GM12878 (cell line): ENCODE results near the gene IL4.

Experiments
- EP300 ChIP-seq, 2 experiments: fragments of 150-350 bp in 1 of 2; IDR thresholded peaks; 2 replicates each; pipeline ENCODE4 v1.6.1; 2011 to 2012; ENCODE audit warnings: low read depth in 2 of 2, low read length in 2 of 2, borderline replicate concordance in 1 of 2, improper control_type of control experiment in 1 of 2, inconsistent platforms in 1 of 2; ENCODE audit not compliant: control insufficient read depth in 1 of 2
- TCF12 ChIP-seq: IDR thresholded peaks from 2 replicates; pipeline ENCODE4 v1.6.1; 2011; ENCODE audit warnings: low read depth, mild to moderate bottlenecking, low read length
- TCF7 ChIP-seq: IDR thresholded peaks from 2 replicates; pipeline ENCODE4 v1.6.1; 2014; ENCODE audit warnings: antibody characterized with exemption, borderline replicate concordance
- ZBED1 ChIP-seq: IDR thresholded peaks from 2 replicates; pipeline ENCODE4 v1.6.1; 2016; ENCODE audit warnings: borderline replicate concordance
- TF ChIP-seq, protein P1 (sequence below): fragments of 450-650 bp; IDR thresholded peaks from 2 replicates; pipeline ENCODE4 v1.6.1; 2017; ENCODE audit warnings: mild to moderate bottlenecking, moderate library complexity

DNA sequence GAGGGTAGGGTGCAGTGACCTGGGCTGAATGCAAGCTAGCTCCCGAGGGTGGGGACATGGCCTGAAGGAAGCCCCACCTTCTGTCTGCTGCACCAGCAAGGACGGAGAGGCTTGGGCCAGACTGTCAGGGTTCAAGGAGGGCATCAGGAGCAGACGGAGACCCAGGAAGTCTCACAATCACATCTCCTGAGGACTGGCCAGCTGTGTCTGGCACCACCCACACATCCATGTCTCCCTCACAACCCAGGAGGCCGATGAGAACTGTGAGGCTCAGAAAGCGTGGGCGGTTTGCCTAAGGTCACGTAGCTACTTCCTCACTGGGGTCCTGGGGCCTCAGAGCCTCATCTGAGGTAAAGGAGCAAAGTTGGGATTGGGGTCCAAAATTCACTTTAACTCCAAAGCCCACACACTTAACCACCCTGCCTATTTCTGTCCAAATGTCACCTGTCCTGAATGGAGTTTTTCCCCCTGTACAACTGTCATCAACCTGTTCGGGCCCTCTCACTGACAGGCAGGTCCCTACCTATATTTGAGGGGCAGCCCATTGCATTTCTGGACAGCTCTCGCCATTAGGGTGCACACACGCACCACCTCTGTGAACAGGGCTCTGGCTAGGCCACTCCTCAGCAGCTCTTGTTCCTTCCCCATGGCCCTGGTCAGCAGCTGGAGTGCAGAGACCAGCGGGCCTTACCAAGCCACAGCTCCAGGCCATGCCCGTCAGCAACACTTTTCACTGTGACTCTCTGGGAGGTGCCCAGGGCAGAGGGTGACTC lies 12.4 kb upstream of the IL4 start:
- TF ChIP-seq TCF7 (no peak), TCF12 (peak; percentile 82), EP300 (IDR thresholded peaks at IDR 0.05; ENCODE audit: borderline replicate concordance in 1 of 2, control insufficient read depth in 1 of 2, low read depth in 2 of 2, low read length in 2 of 2) (no peak), ZBED1 (no peak)
- TF ChIP-seq, protein P1, sequence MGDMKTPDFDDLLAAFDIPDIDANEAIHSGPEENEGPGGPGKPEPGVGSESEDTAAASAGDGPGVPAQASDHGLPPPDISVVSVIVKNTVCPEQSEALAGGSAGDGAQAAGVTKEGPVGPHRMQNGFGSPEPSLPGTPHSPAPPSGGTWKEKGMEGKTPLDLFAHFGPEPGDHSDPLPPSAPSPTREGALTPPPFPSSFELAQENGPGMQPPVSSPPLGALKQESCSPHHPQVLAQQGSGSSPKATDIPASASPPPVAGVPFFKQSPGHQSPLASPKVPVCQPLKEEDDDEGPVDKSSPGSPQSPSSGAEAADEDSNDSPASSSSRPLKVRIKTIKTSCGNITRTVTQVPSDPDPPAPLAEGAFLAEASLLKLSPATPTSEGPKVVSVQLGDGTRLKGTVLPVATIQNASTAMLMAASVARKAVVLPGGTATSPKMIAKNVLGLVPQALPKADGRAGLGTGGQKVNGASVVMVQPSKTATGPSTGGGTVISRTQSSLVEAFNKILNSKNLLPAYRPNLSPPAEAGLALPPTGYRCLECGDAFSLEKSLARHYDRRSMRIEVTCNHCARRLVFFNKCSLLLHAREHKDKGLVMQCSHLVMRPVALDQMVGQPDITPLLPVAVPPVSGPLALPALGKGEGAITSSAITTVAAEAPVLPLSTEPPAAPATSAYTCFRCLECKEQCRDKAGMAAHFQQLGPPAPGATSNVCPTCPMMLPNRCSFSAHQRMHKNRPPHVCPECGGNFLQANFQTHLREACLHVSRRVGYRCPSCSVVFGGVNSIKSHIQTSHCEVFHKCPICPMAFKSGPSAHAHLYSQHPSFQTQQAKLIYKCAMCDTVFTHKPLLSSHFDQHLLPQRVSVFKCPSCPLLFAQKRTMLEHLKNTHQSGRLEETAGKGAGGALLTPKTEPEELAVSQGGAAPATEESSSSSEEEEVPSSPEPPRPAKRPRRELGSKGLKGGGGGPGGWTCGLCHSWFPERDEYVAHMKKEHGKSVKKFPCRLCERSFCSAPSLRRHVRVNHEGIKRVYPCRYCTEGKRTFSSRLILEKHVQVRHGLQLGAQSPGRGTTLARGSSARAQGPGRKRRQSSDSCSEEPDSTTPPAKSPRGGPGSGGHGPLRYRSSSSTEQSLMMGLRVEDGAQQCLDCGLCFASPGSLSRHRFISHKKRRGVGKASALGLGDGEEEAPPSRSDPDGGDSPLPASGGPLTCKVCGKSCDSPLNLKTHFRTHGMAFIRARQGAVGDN = peak; percentile 76
